HT-29 (cell line): ENCODE data around the gene ZDHHC16. TPM values are rescaled to one million over a fixed set of nuclear protein-coding genes. Genes with fewer than 3 reads are reported as not detected.
"Not testable (repeated sequence)": the region's sequence is repeated elsewhere in the genome, so short reads cannot be mapped to it uniquely, and the experiment has no call there.

ENCODE experiments used
- DNase-seq: peaks from one replicate; pipeline ENCODE4 v3.0.0-alpha.2; 2015; ENCODE audit warnings: low spot score
- total RNA-seq: library from RNA; depleted of rRNA; stranded (reverse); fragments of >200 nt; shearing (Covaris generic); gene quantifications from 2 replicates; pipeline ENCODE4 v1.2.3, GENCODE V29; 2014

ZDHHC16 gene
- total RNA-seq, 1 experiment from 2014 or later, result 43.8 TPM

DNA sequence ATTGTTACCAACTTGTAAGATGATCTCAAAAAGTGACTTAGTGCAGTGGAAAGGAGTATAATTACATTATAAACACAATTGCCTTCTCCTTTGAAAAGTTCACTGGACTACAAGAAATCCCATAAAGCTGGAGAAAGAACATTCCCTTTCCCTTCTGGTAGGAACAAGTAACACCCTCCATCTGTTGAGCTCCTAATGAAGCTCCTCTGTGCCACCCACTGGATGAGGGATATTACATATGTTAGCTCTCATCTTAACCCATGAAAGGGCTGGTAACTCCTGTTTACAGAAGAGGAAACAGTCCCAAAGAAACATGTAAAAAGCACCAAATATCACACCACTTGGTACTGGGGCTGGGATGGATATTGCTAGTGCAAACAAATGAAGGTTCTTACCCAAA lies 11.9 kb upstream of the ZDHHC16 start:
- DNase-seq, result peak; percentile 16

DNA sequence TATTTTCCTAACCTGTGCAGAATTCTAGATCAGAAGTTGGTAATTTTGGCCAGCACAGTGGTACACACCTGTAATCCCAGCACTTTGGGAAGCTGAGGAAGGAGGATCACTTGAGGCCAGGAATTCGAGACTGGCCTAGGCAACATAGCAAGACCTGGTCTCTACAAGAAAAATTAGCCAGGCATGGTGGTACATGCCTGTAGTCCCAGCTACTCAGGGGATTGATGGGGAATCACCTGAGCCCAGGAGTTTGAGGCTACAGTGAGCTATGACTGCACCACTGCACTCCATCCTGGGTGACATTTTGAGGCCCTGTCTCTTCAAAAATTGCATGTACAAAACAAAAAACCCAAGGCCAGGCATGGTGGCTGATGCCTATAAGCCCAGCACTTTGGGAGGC lies 11.4 kb upstream of the ZDHHC16 start:
- DNase-seq, result no peak

- DNase-seq, result no peak
These were observed 10.8 kb upstream of the ZDHHC16 start for GRCh38 chr10:97435211-97435610.

- DNase-seq, result no peak
These were observed 3.7 kb upstream of the ZDHHC16 start for GRCh38 chr10:97442277-97442676.

DNA sequence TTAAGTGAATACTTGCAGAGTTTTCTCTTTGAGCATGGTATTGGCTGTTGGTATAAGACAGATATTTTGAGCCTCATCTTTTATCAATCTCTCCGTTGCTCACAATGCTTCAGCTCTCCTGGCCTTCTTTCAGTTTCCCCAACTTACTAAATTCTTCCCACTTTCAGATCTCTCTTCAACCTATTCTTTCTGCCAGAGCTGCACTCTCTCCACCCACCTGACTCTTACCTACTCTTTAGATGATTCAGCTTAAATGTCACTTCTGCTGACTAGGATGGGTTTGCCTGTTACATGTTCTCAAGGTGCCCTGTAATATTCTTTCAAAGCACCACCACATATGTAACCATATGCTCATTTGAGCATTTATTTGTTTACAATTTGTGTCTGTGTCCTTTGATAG lies 1.8 kb upstream of the ZDHHC16 start:
- DNase-seq, result no peak

DNA sequence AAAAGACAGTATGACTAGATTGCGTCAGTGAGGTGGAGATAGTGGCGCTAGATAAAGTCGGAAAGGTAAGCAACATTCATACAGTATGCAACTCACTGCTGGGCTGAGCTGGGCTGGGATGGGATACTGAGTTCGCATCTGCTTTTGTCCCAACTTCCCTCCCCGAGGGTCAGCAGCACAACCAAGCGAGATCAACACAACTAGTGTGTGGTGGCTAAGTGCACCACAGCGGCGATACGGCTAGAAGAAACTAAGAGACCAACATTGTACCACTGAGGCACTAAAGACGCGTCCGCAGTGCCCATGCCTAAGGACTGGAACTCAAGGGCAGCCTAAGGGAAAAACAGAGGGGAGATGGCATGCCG lies 636 bp upstream of the ZDHHC16 start:
- DNase-seq, result no peak

DNA sequence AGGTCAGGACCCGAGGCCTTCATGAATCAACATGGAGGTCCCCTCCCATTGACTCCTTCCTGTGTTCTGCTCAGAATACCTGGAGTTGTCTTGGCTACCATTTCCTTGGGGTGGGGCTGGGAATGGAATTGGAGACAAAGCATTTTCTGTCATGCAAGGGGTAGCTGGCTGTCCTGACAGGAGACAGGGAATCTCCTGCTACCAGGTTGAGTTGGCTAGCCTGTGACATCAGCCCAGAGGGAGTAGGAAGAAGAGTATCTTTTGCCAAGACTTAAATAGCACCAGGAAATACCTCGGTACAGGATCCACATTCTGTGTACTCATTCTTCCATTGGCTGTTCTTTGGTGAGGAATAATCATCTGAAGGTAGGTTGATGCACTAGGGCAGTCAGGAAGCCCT lies 4.9 kb downstream of the ZDHHC16 start:
- DNase-seq, result no peak

- no peak for DNase-seq
These were observed 5.6 kb downstream of the ZDHHC16 start for GRCh38 chr10:97451605-97452004.

DNA sequence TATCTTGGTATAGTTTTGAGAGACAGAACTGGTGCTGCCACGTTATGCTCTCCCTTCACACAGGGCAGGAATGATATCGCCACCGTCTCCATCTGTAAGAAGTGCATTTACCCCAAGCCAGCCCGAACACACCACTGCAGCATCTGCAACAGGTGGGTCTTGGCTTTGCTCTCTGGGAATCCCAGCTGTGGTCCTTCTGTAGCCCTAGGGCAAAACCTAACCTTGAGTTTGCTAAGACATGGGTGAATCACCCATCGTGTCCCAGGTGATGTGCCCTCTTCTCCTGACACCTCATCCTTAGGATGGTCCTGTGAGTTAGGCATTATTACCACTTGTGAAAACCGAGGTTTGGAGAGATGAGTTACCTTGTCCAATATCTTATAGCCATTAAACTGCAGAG lies 6.4 kb downstream of the ZDHHC16 start:
- DNase-seq, result no peak

DNA sequence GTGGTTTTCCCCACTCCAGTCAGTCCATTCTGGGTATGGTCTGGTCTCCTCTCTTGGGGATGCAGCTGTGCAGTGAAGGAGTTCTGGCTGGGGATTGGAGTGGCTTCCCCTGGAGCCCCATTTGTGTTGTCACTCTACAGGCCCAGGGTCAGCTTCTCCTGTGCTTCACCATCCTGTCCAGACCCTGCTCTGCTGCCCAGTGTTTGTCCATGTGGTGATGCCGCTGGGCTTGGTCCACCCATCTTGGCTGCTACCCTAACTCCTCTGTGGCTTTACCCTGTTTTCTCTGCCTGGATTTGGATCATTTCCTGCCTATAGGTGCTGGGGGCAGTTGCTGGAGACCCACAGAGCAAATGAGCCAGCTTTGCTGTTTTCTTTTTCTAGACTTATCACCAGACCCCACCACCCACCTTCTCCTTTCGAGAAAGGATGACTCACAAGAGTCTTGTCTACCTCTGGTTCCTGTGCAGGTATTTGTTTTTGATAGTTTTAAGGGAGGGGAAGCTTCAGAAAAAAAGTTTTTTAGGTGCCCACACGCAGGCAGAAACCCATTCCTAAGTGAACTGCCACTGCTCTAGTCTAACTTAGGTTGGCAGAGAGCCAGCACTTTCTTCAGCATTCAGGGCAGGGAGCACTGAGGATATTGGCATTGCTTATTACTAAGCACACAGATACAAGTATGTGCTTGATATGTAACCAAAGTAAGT lies 8.5 kb downstream of the ZDHHC16 start:
- DNase-seq, result peak; percentile 24

GRCh38 chr10:97456034-97456685 lies 10.2 kb downstream of the ZDHHC16 start:
- DNase-seq, result no peak

- no peak for DNase-seq
These were observed 10.7 kb downstream of the ZDHHC16 start for GRCh38 chr10:97456686-97457065.

GRCh38 chr10:97459111-97459510 lies 13.1 kb downstream of the ZDHHC16 start:
- no peak for DNase-seq

DNA sequence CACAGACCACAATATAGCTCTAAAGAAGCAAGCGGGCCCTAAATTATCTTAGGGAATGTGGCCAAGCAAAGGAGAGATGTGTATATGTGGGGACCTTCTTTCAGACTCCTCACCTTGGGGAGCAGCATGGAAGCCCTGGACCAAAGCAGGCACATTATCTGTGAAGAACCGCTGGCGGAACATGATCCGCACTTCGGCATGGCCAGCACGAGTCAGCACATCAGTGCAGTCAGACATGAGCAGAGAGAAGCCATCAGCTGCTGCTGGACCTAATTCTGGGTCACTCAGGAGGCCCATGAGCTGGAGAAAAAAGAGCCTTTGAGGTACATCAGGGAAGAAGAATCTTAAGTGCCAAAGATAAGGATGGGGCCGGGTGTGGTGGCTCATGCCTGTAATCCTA lies 14.0 kb downstream of the ZDHHC16 start:
- DNase-seq, result no peak

DNA sequence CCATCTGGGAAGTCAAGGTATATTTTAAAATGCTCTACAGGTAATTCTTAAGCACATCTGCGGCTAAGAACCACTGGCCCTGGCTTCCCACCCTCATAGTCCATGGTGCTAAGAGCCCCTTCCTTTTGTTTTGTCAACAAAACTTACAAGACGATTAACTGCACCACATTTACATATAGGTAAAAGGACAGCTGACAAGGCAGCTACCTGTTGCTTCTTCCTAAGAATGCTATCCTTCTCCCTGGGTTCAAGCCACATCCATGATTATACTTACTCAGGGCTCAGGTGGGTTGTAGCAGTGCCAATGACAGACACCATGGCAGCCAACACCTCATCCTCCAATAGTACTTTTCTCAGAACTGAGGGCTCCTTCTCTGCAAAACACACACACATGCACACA lies 16.3 kb downstream of the ZDHHC16 start:
- no peak for DNase-seq

- DNase-seq, result peak; percentile 78
These were observed 17.6 kb downstream of the ZDHHC16 start for GRCh38 chr10:97463363-97464132.

GRCh38 chr10:97464226-97464625 lies 18.3 kb downstream of the ZDHHC16 start:
- no peak for DNase-seq

DNA sequence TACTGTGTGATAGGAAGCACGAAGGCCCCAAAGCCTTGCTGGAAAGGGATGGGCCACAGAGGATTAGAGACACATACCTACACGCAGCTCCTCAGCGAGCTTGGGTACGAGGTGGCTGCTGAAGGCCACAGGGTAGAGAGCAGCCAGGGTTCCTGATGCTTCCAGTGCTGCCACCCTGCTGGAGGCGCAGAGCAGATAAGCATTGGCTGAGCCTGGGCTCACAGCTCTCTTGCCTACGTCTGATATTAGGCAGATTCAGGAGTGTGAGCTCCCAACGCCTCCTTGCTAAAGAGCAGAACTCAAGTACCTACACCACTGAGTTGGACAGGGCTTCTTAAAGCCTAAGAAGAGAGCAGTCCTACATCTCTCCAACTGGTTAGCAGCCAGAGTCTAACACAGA lies 20.0 kb downstream of the ZDHHC16 start:
- no peak for DNase-seq

DNA sequence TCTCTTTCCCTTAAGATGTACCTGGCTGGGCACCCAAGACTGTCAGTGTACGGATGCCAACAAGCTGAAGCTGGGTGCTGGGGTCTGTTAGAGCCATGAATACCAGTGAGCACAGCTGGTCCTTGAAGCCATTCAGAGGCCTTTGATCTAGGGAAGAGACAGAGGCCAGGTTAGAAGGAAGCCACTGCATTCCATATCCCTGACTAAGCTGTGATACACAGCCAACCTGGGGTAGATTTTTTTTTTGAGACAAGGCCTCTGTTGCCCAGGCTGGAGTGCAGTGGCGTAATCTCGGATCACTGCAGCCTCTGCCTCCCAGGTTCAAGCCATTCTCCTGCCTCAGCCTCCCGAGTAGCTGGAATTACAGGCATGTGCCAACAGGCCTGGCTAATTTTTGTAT lies 20.8 kb downstream of the ZDHHC16 start:
- no peak for DNase-seq

DNA sequence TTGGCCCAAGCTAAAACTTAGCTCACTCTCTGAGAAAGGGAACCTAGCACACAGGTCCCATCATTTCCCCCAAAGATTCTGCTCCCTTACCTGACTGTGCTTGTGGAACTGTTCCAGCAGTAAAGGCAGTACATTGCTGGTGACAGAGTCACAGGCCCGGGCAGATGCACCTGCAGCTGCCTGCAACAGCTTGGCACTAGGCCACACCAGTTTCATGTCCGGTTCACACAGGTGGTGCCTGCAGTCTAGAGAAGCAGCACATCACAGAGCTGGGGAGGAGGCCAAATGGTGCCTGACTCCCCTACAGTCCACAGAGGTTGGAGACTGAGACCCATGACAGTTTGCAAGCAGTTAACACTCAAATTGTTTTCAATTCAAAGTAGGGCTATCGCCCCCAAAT lies 22.2 kb downstream of the ZDHHC16 start:
- no peak for DNase-seq

DNA sequence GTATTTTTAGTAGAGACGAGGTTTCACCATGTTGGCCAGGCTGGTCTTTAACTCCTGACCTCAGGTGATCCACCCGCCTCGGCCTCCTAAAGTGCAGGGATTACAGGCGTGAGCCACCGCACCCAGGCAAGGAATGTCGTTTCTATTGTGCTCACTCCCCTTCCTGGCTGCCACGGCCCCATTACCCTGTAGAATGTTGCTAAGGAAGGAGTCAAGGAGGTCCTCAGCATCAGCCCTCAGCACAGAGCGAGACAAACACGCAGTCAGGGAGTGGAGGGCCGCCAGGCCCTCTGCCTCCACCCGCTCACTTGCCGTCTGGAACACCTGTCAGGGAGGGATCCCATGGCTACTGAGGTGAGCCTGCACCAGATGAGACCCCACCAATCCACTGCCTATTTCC lies 22.8 kb downstream of the ZDHHC16 start:
- DNase-seq, result not testable (repeated sequence)

DNA sequence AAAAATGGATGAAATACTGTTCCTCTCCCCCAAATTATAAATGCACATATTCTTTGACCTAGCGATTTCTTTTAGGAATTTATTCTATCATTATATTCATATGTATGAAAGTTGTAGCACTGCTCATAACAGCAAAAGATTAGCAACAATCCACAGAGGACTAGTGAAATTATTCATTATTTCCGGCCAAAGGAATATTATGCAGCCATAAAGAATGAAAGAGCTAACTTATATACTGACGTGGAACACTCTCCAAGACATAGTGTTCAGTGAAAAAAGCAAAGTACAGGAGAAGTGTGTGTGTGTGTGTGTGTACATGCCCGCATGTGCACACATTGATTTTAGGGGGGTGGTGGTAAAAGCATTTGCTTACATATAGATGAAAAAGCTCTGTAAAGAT lies 28.9 kb downstream of the ZDHHC16 start:
- DNase-seq, result no peak
